ENCODE data around the gene HERPUD1. TPM values are rescaled to one million over a fixed set of nuclear protein-coding genes. Genes with fewer than 3 reads are reported as not detected.
"Not testable (repeated sequence)": the region's sequence is repeated elsewhere in the genome, so short reads cannot be mapped to it uniquely, and the experiment has no call there.

Gene HERPUD1
- 191 TPM for polyA plus RNA-seq (2012; ENCODE audit: insufficient read depth, insufficient read length, low read depth)

- H3K4me1 ChIP-seq, result peaks cover 19% of the 10 kb centered on the region
- H3K27me3 ChIP-seq, result no peaks in the 10 kb centered on the region
- H3K36me3 ChIP-seq, result peaks cover 24% of the 10 kb centered on the region
Observed at GRCh38 chr16:56931892-56932720, at the start of gene HERPUD1. Gene HERPUD1, plus strand, starts transcription at chr16:56932142. Its CDS starts 103 bp downstream, at chr16:56932245.

DNA sequence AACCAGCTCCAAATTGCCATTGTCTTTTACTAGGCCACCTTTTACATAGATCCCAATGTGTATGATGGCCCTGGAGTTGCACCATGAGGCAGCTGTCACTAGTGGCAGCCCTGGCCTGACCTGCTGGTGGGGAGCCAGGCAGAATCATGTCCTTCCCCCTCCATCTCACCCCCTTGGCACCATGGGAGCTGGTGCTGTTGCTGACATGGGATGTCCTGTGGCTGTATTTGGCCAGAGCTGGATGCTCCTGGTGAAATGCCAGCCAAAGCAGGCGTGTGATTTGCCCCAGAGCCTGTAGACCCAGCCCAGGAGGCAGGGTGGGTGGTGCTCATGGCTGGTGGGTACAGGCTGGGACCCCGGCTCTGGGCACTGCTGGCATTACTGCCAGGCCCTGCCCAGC is 48.4 kb upstream of the HERPUD1 start:
- Histone ChIP-seq H3K4me3 (ENCODE audit: low read depth, low read length) (no peak overlapping the region), H3K4me1 (no peaks in the 10 kb centered on the region), H3K9me3 (no peaks in the 10 kb centered on the region; the same call in none of the 2 replicates), H3K36me3 (no peaks in the 10 kb centered on the region), H3K27me3 (no peaks in the 10 kb centered on the region)
- DNase-seq, result no peak
- TF ChIP-seq, protein P1, sequence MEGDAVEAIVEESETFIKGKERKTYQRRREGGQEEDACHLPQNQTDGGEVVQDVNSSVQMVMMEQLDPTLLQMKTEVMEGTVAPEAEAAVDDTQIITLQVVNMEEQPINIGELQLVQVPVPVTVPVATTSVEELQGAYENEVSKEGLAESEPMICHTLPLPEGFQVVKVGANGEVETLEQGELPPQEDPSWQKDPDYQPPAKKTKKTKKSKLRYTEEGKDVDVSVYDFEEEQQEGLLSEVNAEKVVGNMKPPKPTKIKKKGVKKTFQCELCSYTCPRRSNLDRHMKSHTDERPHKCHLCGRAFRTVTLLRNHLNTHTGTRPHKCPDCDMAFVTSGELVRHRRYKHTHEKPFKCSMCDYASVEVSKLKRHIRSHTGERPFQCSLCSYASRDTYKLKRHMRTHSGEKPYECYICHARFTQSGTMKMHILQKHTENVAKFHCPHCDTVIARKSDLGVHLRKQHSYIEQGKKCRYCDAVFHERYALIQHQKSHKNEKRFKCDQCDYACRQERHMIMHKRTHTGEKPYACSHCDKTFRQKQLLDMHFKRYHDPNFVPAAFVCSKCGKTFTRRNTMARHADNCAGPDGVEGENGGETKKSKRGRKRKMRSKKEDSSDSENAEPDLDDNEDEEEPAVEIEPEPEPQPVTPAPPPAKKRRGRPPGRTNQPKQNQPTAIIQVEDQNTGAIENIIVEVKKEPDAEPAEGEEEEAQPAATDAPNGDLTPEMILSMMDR (IDR thresholded peaks at IDR 0.05; ENCODE audit: low read depth, low read length), result no peak

More at GRCh38 chr16:56931892-56932720, at the start of gene HERPUD1:
- TF ChIP-seq, protein P1 (IDR thresholded peaks at IDR 0.05; ENCODE audit: low read depth, low read length), result no peak
- DNase-seq, result peak; percentile 99
- peak within 1 kb of the TSS; percentile 93 for H3K4me3 ChIP-seq (ENCODE audit: low read depth, low read length)
- no peaks in the 10 kb centered on the region for H3K9me3 ChIP-seq

- H3K4me1 ChIP-seq, result no peaks in the 10 kb centered on the region
- no peaks in the 10 kb centered on the region for H3K36me3 ChIP-seq
- TF ChIP-seq, protein P1 (IDR thresholded peaks at IDR 0.05; ENCODE audit: low read depth, low read length), result no peak
- H3K27me3 ChIP-seq, result no peaks in the 10 kb centered on the region
- no peaks in the 10 kb centered on the region; the same call in none of the 2 replicates for H3K9me3 ChIP-seq
- no peak for DNase-seq
- no peak overlapping the region for H3K4me3 ChIP-seq (ENCODE audit: low read depth, low read length)
Observed at GRCh38 chr16:56884026-56884582, 47.8 kb upstream of the HERPUD1 start.

- not testable (repeated sequence) for H3K9me3 ChIP-seq; H3K27me3 ChIP-seq; H3K36me3 ChIP-seq; H3K4me1 ChIP-seq; DNase-seq; H3K4me3 ChIP-seq (ENCODE audit: low read depth, low read length)
Observed at GRCh38 chr16:56884929-56885328, 47.0 kb upstream of the HERPUD1 start.

- H3K4me1 ChIP-seq, result no peaks in the 10 kb centered on the region
- TF ChIP-seq, protein P1 (IDR thresholded peaks at IDR 0.05; ENCODE audit: low read depth, low read length), result no peak
- DNase-seq, result no peak
- H3K36me3 ChIP-seq, result no peaks in the 10 kb centered on the region
- no peaks in the 10 kb centered on the region; the same call in none of the 2 replicates for H3K9me3 ChIP-seq
- no peak overlapping the region for H3K4me3 ChIP-seq (ENCODE audit: low read depth, low read length)
- H3K27me3 ChIP-seq, result no peaks in the 10 kb centered on the region
Observed at GRCh38 chr16:56885446-56886162, 46.3 kb upstream of the HERPUD1 start.

GRCh38 chr16:56886296-56886695 is 45.6 kb upstream of the HERPUD1 start:
- TF ChIP-seq, protein P1 (IDR thresholded peaks at IDR 0.05; ENCODE audit: low read depth, low read length), result no peak
- H3K4me1 ChIP-seq, result no peaks in the 10 kb centered on the region
- no peaks in the 10 kb centered on the region for H3K36me3 ChIP-seq
- no peak overlapping the region for H3K4me3 ChIP-seq (ENCODE audit: low read depth, low read length)
- H3K9me3 ChIP-seq, result no peaks in the 10 kb centered on the region; the same call in none of the 2 replicates
- no peak for DNase-seq
- no peaks in the 10 kb centered on the region for H3K27me3 ChIP-seq
